HG03565 (cell line): ENCODE measurements around the gene SYNE2.

Source experiments
- ATAC-seq: cut with Tn5 transposase; IDR thresholded peaks from one replicate; pipeline ENCODE4 v1.9.1; 2021; ENCODE audit warnings: mild to moderate bottlenecking, moderate library complexity; ENCODE audit not compliant: unreplicated experiment

SYNE2 gene

DNA sequence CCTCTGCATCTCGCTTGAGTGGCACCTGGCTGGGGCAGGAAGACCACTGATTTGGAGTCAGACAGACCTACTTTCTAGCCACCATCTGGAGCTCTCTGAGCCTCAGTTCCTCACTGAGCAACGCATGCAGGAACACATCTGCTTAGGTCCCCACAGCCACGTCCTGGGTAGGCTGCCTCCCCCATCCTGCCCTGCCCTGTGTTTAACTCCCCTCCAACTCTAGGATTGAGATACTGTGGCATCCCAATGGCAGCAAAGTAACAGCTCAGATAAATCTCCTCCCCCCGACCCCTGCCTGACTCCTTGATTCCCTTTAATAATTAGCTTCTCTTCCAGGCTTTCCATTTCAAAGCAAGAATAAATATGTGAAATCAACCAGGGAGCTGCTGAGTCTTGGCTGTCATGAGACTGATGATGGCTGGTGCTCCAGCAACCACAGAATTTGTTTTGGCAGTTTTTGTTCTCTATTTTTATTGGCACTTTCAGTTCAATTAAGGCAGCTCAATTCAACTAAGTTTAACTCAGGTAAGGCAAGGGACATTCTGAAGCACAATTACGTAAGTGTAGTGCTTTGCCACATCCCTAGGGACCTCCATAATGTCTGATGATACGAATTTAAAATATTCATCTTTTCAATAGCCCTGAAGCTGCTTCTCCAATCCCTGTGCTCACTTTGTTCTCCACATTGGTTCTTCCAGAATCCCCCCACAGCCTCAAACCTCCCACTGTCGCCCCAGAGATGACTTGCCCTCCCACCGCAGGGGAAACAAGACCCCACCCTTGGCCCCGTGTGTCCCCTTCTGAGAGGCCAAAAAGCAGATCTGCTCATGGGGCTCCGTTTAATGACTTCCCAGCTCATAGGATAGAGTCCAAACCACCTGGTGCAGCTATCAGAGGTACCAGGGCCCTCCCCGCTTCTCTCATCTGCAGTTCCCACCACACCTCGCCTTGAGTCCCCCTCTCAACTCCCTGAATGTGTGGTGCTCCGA, 383.1 kb downstream of the SYNE2 start:
- peak; percentile 58 for ATAC-seq

DNA sequence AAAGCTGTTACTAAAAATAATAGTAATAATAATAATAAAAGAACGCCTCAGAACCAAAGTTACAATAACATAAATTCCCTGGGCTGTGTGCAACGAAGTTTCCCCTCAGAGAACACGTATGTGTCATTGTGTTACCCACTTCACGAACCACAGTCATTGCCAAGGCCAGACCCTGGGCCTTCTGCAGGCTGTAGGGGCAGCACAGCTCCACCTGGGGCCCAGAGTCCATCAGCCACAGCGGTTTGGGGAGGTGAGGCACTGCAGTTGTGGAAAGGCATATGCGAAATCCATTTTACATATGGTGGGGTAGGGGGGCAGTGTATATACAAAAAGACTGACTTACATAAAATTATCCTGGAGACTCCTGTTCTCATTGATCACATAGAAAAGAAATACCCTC, 385.2 kb downstream of the SYNE2 start:
- ATAC-seq = no peak

DNA sequence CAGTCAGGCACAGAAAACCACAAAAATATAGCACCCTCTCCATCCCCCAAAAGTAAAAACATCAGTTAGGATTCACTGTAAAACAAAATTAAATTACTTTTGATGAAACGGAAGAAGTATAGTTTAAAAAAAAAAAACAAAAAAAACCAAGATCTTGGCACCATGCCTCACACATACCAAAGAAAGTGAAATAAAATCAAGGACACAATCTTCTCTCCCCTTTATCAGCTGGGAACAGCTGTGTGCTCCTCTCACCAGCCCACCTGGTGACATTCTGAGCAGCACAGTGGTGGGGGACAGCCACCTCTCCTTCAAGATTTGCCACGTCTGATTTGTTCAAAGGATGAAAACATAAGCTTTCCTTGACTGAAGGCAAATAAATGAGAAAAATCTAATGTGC, 385.8 kb downstream of the SYNE2 start:
- ATAC-seq = no peak

DNA sequence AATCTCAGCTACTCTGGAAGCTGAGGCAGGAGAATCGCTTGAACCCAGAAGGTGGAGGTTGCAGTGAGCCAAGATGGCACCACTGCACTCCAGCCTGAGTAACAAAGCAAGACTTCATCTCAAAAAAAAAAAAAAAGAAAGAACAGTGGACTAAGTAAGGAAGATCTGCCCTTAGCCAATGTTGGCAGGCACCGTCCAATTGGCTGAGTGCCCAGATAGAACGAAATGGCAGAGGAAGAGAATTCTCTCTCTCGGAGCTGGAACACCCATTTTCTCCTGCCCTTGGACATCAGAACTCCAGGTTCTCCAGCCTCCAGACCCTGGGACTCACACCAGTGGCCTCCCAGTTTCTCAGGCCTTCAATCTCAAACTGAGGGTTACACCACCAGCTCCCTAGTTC, 391.5 kb downstream of the SYNE2 start:
- no peak for ATAC-seq

DNA sequence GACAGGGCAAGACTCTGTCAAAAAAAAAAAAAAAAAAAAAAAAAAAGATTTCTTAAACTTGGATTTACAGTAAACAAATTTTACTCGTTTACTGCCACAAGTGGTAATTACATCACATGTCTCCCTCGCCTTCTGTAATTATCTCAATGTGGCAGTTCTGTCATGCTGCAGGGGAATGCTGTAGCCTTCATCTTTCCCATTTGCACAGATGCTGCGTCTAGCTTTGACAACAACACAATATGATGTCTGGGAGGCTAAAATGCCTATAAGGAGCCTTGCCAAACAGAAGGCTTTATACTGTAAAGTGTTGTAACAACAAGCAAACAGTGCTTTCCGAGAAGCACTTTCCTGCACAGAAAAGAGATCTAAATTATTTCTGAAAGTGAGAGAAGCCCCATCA, 392.7 kb downstream of the SYNE2 start:
- ATAC-seq = no peak

DNA sequence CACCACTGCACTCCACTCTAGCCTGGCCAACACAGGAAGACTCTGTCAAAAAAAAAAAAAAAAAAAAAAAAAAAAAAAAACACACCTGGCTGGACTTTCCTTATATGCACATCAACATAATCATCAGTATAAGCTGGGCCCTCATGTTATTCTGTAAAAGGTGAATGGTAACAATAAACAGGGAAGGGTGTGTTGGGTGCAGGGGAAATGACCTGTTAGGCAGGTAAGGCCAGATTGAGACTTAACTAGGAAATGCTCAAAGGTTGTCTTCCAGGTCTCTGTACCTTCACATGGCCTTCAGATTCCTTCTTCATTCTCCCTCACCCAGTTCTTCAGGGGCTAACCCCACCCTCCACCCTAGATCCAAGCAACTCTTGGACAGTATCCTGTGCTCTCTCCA, 393.9 kb downstream of the SYNE2 start:
- no peak for ATAC-seq

DNA sequence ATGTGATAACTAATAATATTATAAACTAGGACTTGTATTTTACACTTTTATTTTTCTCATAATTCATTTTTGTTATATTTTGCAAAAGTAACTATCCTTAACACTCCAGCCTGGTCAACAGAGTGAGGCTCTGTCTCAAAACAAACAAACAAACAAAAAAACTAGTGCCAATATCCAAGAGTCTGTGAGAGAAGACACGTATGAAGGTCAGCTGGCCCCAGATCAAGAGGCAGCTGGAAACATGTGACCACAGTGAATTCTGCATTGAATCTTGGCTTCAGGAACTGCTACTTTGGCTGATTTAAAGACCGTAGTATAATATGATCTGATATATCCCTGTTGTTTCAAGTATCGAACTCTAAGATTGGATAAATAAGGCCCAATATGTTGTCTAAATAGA, 394.4 kb downstream of the SYNE2 start:
- no peak for ATAC-seq

DNA sequence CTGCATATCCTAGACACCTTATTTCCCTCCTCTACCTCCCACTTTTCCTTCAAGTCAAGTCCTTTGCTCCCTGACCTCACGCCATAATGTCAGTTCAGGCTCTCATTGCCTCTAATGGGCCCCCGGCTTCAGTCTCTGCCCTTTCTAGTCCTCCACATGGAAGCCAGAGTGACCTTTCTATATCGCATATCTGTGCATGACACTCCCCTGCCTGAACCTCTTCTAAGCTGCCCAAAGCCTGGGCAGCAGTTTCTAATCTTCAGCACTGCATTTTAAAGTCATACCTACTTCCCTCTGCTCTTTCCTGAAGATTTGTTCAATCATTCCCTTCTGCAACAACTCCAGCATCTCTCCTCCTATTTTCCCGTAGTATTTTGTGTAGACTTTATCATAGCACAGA, 395.9 kb downstream of the SYNE2 start:
- ATAC-seq = no peak

DNA sequence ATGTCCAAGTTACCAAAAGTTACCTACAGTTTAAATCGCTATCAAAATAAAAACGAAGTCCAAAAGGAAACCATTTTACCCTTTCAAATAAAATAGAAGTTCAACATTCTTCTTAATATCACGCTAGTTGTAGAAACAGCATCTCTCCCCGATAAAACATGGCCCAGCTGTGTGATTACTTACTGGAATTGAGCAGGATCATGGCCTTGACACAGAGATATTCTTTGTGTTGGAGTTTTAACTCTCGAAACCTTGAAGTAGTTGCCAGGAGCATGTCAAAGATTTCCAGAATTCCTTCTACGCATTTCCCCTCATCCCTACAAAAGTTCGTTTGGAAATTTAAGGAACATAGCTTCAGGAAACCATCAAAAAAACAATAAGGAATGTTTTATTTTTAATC, 396.6 kb downstream of the SYNE2 start:
- no peak for ATAC-seq

DNA sequence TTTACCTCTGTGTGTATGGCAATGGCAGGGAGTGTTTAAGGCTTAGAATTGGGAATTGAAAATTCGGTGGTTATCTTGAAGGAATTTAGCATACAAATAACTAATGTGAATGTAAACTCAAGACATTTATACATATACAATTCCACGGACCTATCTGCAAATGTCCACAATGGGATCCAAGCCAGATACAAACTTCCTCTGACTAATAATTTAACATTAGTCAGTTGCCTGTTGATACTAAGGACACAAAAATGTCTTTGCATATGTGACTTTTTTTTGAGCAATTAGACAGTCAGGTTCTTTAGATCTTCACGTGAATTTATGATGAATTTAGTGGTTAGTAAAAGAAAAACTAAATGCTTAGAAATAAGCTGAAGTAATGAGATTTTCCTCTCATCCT, 400.9 kb downstream of the SYNE2 start:
- ATAC-seq = no peak

DNA sequence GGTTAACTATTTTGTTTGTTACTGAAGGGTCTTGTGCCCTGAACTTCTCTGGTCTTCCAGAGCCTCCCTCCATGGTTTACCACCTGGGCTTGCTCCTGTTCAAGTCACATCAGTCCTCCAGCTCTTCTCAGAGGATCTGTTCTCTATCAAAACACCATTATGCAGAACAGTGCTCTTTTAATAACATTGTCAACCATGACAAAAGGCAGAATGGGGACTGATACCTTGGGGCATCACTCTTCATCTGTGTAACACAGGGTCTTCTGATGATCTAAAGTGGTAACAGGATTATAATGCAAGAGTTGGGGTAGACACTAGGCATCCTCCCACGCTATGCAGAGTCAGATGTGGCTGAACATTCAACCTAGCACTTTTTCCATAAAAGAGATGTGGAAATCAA, 403.0 kb downstream of the SYNE2 start:
- no peak for ATAC-seq

DNA sequence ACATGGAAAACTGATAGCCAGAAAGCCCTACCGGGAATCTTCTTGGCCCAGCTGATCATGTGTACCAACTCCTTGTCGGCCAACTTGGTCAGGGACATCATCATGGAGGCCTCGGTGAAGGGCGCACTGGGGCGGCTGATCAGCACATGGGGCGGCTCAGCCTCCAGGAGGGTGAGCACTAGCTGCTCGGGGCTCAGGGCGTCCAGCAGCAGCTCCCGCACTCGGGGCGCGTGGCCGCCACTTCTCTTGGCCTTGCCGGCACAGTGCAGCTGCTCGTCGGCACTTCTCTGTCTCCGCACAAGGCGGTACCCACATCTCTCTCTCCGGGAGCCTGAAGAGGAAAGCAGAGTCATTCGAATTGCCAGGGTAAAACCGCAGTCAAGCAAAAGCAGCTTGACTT, 407.6 kb downstream of the SYNE2 start:
- no peak for ATAC-seq

DNA sequence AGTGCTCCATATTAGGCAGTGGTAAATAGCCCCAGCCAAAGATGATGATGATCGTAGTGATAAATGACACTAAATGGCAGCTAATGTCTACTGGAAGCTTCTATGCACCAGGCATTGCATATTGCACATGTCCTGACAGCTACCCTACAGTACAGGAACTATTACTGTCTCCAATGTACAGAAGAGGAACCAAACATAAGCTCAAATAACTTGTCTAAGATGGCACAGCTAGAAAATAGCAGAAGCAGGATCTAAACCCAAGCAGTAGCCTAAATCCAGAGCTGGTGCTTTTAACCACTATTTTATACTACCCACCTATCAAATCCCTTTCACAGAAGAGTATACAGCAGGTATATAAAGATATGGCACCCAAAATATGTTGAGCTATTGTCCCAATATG, 412.4 kb downstream of the SYNE2 start:
- no peak for ATAC-seq

DNA sequence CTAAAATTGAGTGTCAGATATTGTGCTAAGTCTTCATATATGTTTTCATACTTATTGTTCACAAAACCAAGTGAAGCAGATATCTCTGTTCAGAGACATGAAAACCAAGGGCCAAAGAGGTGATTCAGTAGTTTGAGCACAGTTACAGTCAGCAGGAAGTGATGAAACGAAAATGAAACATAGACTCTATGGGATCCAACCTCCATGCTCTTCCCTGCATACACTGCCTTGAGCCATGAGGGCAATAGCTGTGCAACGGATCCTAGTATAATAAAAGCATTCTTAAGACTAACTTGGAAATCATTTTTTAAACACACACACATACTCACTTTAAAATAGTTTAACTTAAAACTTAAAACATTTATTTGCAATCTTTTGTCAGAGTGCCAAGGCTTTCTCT, 413.4 kb downstream of the SYNE2 start:
- ATAC-seq = no peak

DNA sequence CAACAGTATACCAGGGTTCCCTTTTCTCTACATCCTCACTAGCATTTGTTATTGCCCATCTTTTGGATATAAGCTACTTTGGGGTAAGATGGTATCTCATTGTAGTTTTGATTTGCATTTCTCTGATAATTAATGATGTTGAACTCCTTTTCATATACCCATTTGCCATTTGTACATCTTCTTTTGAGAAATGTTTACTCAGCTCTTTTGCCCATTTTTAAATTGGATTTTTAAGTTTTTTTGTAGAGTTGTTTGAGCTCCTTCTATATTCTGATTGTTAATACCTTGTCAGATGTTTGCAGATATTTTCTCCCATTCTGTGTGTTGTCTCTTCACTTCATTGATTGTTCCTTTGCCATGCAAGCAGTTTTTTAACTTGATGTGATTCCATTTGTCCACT, 419.2 kb downstream of the SYNE2 start:
- ATAC-seq = no peak
